Adrenal gland (tissue), 5 donors: ENCODE data around the gene EVC.

Experiments
- CTCF ChIP-seq, 6 experiments: fragments of 450-650 bp in 4 of 6; fragments of 200-600 bp in 2 of 6; sonication (generic) in 1 of 6; IDR thresholded peaks; 1 replicate in 5 of 6; 2 replicates in 1 of 6; pipeline versions ENCODE4 v1.5.1 to v1.8.0; 2016 to 2021; ENCODE audit warnings: antibody characterized with exemption in 6 of 6, mild to moderate bottlenecking in 2 of 6, moderate library complexity in 1 of 6
- POLR2A ChIP-seq, 2 donors: fragments of 450-650 bp; IDR thresholded peaks; one replicate each; pipeline ENCODE4 v1.6.1; 2017; ENCODE audit warnings: antibody characterized with exemption in 2 of 2, mild to moderate bottlenecking in 2 of 2, moderate library complexity in 1 of 2
- donor health status: DM: no; HTN: no; CAD: no.

- no peak for TF ChIP-seq POLR2A (IDR thresholded peaks at IDR 0.05)
- no peak for TF ChIP-seq CTCF (IDR thresholded peaks at IDR 0.05)
Observed at GRCh38 chr4:5712931-5713330, 1.9 kb downstream of the EVC start.
